Measurements from ENCODE around the gene HNRNPLL. TPM values are rescaled to one million over a fixed set of nuclear protein-coding genes. Genes with fewer than 3 reads are reported as not detected.

HNRNPLL gene
- total RNA-seq, 1 experiment from 2014 or later, result 73.8 TPM

DNA sequence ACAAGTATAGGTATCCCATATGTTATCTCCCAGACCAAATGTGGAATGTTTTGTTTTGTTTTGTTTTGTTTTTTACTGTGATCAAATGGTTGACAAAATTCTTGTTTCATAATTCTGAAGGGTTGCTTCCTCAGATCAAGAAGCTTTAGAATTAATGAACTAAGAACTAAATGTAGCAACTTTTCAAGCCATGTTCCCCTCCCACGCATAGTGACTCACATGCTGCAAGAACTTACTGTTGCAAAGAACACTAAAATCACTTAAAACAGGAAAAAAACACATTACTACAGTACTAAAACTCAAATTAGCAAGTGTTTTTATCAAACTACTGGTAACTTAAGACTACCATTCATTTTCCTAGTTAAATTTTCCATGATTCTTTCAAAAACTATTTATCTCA, 30.6 kb downstream of the HNRNPLL start:
- DNase-seq (ENCODE audit: low spot score), result peak; percentile 67
- Histone ChIP-seq H3K27me3 (replicated peaks; ENCODE audit: insufficient read depth, low read depth, low read length, poor library complexity) (no peaks in the 10 kb centered on the region), H3K36me3 (ENCODE audit: insufficient read depth, low read length, poor library complexity, severe bottlenecking) (peaks cover 51% of the 10 kb centered on the region), H3K4me1 (ENCODE audit: insufficient read depth, low read length, poor library complexity, severe bottlenecking) (peaks cover 12% of the 10 kb centered on the region), H3K9me3 (ENCODE audit: low read depth, low read length, poor library complexity, severe bottlenecking) (no peaks in the 10 kb centered on the region), H3K27ac (ENCODE audit: low read depth, low read length, poor library complexity, severe bottlenecking) (peak overlapping the region; percentile 25), H3K4me3 (ENCODE audit: low read depth, low read length, poor library complexity, severe bottlenecking) (no peak overlapping the region)
- TF ChIP-seq, protein P1, sequence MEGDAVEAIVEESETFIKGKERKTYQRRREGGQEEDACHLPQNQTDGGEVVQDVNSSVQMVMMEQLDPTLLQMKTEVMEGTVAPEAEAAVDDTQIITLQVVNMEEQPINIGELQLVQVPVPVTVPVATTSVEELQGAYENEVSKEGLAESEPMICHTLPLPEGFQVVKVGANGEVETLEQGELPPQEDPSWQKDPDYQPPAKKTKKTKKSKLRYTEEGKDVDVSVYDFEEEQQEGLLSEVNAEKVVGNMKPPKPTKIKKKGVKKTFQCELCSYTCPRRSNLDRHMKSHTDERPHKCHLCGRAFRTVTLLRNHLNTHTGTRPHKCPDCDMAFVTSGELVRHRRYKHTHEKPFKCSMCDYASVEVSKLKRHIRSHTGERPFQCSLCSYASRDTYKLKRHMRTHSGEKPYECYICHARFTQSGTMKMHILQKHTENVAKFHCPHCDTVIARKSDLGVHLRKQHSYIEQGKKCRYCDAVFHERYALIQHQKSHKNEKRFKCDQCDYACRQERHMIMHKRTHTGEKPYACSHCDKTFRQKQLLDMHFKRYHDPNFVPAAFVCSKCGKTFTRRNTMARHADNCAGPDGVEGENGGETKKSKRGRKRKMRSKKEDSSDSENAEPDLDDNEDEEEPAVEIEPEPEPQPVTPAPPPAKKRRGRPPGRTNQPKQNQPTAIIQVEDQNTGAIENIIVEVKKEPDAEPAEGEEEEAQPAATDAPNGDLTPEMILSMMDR (conservative IDR thresholded peaks at IDR 0.05; ENCODE audit: low read depth, low read length), result no peak
- TF ChIP-seq EZH2 (IDR thresholded peaks at IDR 0.05; ENCODE audit: borderline replicate concordance, low read depth, low read length, poor library complexity, severe bottlenecking), result no peak
- ChIA-PET POLR2A (ENCODE audit: low non-redundant PET) (no interaction called here), CTCF (interaction anchor here (1.0 kb wide), 1 partner anchor 257 kb away, joined by 4 read pairs; no protein-coding TSS in a partner anchor)
- BruUV-seq (replicated peaks), result no TSS peak
- intact Hi-C loops (cut with micrococcal nuclease; ENCODE audit: unreplicated experiment), result no loop called here

- BruUV-seq (replicated peaks), result no TSS peak
- Histone ChIP-seq H3K27me3 (replicated peaks; ENCODE audit: insufficient read depth, low read depth, low read length, poor library complexity) (no peaks in the 10 kb centered on the region), H3K36me3 (ENCODE audit: insufficient read depth, low read length, poor library complexity, severe bottlenecking) (peaks cover 54% of the 10 kb centered on the region), H3K27ac (ENCODE audit: low read depth, low read length, poor library complexity, severe bottlenecking) (no peak overlapping the region), H3K9me3 (ENCODE audit: low read depth, low read length, poor library complexity, severe bottlenecking) (no peaks in the 10 kb centered on the region), H3K4me1 (ENCODE audit: insufficient read depth, low read length, poor library complexity, severe bottlenecking) (peaks cover 12% of the 10 kb centered on the region), H3K4me3 (ENCODE audit: low read depth, low read length, poor library complexity, severe bottlenecking) (no peak overlapping the region)
- intact Hi-C loops (cut with micrococcal nuclease; ENCODE audit: unreplicated experiment), result no loop called here
- ChIA-PET POLR2A (ENCODE audit: low non-redundant PET) (interaction anchor here (0.6 kb wide), 1 partner anchor 189 kb away, joined by 4 read pairs; no protein-coding TSS in a partner anchor), CTCF (no interaction called here)
- DNase-seq (ENCODE audit: low spot score), result no peak
- TF ChIP-seq, protein P1 (conservative IDR thresholded peaks at IDR 0.05; ENCODE audit: low read depth, low read length), result no peak
- TF ChIP-seq EZH2 (IDR thresholded peaks at IDR 0.05; ENCODE audit: borderline replicate concordance, low read depth, low read length, poor library complexity, severe bottlenecking), result no peak
Measured at GRCh38 chr2:38571193-38571592, 31.5 kb downstream of the HNRNPLL start.

DNA sequence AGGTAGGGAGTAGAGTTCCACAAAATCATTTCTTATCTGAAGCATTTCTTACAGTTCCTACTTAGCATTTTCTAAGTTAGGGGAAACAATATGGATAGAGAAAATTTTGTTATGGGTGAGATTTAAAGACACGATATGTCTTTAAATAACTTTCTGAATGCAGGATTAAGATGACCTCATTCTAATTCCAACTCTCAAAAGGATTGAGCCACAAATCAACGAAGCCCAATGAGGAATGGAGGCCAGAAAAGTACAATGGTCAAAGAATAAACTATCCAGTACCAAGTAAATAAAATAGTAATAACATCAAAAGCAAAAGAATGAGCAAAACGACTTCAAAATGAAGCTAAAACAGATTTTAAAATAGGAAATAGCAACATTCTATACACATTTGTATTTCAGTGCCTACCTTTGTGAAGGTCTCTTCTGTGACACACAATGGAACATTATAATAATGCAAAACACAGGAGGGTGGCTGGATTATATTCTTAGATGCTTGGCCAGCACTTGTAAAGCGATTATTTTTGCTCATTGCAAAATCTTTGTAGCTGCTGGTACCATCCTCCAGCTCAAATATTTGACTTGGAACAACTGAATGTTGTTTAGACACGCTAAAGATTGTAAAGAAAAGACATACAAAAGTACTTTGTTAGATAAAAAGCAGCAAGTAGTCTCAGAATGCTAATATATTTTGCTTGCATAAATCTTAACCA, 33.8 kb downstream of the HNRNPLL start:
- intact Hi-C loops (cut with micrococcal nuclease; ENCODE audit: unreplicated experiment), result no loop called here
- H3K4me3 ChIP-seq (ENCODE audit: low read depth, low read length, poor library complexity, severe bottlenecking), result no peak overlapping the region
- BruUV-seq (replicated peaks), result no TSS peak
- peaks cover 12% of the 10 kb centered on the region for H3K4me1 ChIP-seq (ENCODE audit: insufficient read depth, low read length, poor library complexity, severe bottlenecking)
- no peak for TF ChIP-seq EZH2 (IDR thresholded peaks at IDR 0.05; ENCODE audit: borderline replicate concordance, low read depth, low read length, poor library complexity, severe bottlenecking)
- TF ChIP-seq, protein P1 (conservative IDR thresholded peaks at IDR 0.05; ENCODE audit: low read depth, low read length), result no peak
- no peaks in the 10 kb centered on the region for H3K27me3 ChIP-seq (replicated peaks; ENCODE audit: insufficient read depth, low read depth, low read length, poor library complexity)
- peaks cover 63% of the 10 kb centered on the region for H3K36me3 ChIP-seq (ENCODE audit: insufficient read depth, low read length, poor library complexity, severe bottlenecking)
- POLR2A ChIA-PET (ENCODE audit: low non-redundant PET), result no interaction called here
- CTCF ChIA-PET, result no interaction called here
- DNase-seq (ENCODE audit: low spot score), result no peak
- H3K9me3 ChIP-seq (ENCODE audit: low read depth, low read length, poor library complexity, severe bottlenecking), result no peaks in the 10 kb centered on the region
- no peak overlapping the region for H3K27ac ChIP-seq (ENCODE audit: low read depth, low read length, poor library complexity, severe bottlenecking)
